ENCODE results near the gene MAP2K3.

MAP2K3 gene

GRCh38 chr17:21283482-21284318, 811 bp upstream of the MAP2K3 start:
- no peak for DNase-seq (ENCODE audit: low read depth)
- no peak for TF ChIP-seq CTCF (conservative IDR thresholded peaks at IDR 0.05; ENCODE audit: low read length)
- peak overlapping the region; percentile 46 for H3K4me3 ChIP-seq (ENCODE audit: low read length)

- no peak; the same call in 1 of the 2 replicates for TF ChIP-seq CTCF (conservative IDR thresholded peaks at IDR 0.05; ENCODE audit: low read length)
- DNase-seq (ENCODE audit: low read depth): peak; percentile 64
- H3K4me3 ChIP-seq (ENCODE audit: low read length): peak overlapping the region; percentile 98
Observed at GRCh38 chr17:21285164-21286065, 904 bp downstream of the MAP2K3 start.

GRCh38 chr17:21286066-21286770, 1.7 kb downstream of the MAP2K3 start:
- peak; percentile 98 for DNase-seq (ENCODE audit: low read depth)
- no peak for TF ChIP-seq CTCF (conservative IDR thresholded peaks at IDR 0.05; ENCODE audit: low read length)
- peak overlapping the region; percentile 98 for H3K4me3 ChIP-seq (ENCODE audit: low read length)

GRCh38 chr17:21286909-21287702, 2.6 kb downstream of the MAP2K3 start:
- TF ChIP-seq CTCF (conservative IDR thresholded peaks at IDR 0.05; ENCODE audit: low read length): no peak
- H3K4me3 ChIP-seq (ENCODE audit: low read length): peak overlapping the region; percentile 98
- no peak for DNase-seq (ENCODE audit: low read depth)

GRCh38 chr17:21287703-21288449, 3.4 kb downstream of the MAP2K3 start:
- peak; percentile 97 for DNase-seq (ENCODE audit: low read depth)
- peak overlapping the region; percentile 98 for H3K4me3 ChIP-seq (ENCODE audit: low read length)
- no peak for TF ChIP-seq CTCF (conservative IDR thresholded peaks at IDR 0.05; ENCODE audit: low read length)
